NOMO-1 treated with DMSO at 0.1 percent for 48 hours (cell line): ENCODE results near the gene LAMC1.

Experiments
- DNase-seq: peaks from one replicate; lab custom pipeline; 2025; ENCODE audit not compliant: unreplicated experiment; lab: John Stamatoyannopoulos, UW

The LAMC1 gene

GRCh38 chr1:183019860-183020259 lies 3.4 kb upstream of the LAMC1 start:
- DNase-seq = no peak

- no peak for DNase-seq
These were observed 1.6 kb upstream of the LAMC1 start for GRCh38 chr1:183021405-183022201.

- peak; percentile 57 for DNase-seq
These were observed 746 bp upstream of the LAMC1 start for GRCh38 chr1:183022202-183023145.

GRCh38 chr1:183023601-183024316 lies 539 bp downstream of the LAMC1 start:
- DNase-seq = peak; percentile 10

GRCh38 chr1:183024317-183025009 lies 1.2 kb downstream of the LAMC1 start:
- DNase-seq = peak; percentile 27

- DNase-seq = no peak
These were observed 1.8 kb downstream of the LAMC1 start for GRCh38 chr1:183025010-183025337.

GRCh38 chr1:183025782-183026774 lies 2.9 kb downstream of the LAMC1 start:
- DNase-seq = no peak

- DNase-seq = no peak
These were observed 3.8 kb downstream of the LAMC1 start for GRCh38 chr1:183027031-183027430.

GRCh38 chr1:183027791-183028190 lies 4.6 kb downstream of the LAMC1 start:
- DNase-seq = no peak

GRCh38 chr1:183029591-183030000 lies 6.4 kb downstream of the LAMC1 start:
- DNase-seq = no peak

- peak; percentile 67 for DNase-seq
These were observed 6.8 kb downstream of the LAMC1 start for GRCh38 chr1:183030053-183030452.

- DNase-seq = no peak
These were observed 9.1 kb downstream of the LAMC1 start for GRCh38 chr1:183032122-183032921.

- DNase-seq = no peak
These were observed 10.0 kb downstream of the LAMC1 start for GRCh38 chr1:183033205-183033604.

- no peak for DNase-seq
These were observed 11.5 kb downstream of the LAMC1 start for GRCh38 chr1:183034682-183035081.

GRCh38 chr1:183038333-183038866 lies 15.2 kb downstream of the LAMC1 start:
- no peak for DNase-seq

- DNase-seq = no peak
These were observed 15.7 kb downstream of the LAMC1 start for GRCh38 chr1:183038913-183039312.

GRCh38 chr1:183039330-183039729 lies 16.1 kb downstream of the LAMC1 start:
- no peak for DNase-seq

- DNase-seq = peak; percentile 74
These were observed 16.8 kb downstream of the LAMC1 start for GRCh38 chr1:183039985-183040447.
